ENCODE data around the gene RPRD2. TPM values are rescaled to one million over a fixed set of nuclear protein-coding genes. Genes with fewer than 3 reads are reported as not detected.

The RPRD2 gene
- total and polyA plus RNA-seq, 9 of the 15 experiments (the other 6 are each of a cell fraction or from before 2014, with no cell fraction given) = 1.5 to 21.6 (median 7.7) TPM

DNA sequence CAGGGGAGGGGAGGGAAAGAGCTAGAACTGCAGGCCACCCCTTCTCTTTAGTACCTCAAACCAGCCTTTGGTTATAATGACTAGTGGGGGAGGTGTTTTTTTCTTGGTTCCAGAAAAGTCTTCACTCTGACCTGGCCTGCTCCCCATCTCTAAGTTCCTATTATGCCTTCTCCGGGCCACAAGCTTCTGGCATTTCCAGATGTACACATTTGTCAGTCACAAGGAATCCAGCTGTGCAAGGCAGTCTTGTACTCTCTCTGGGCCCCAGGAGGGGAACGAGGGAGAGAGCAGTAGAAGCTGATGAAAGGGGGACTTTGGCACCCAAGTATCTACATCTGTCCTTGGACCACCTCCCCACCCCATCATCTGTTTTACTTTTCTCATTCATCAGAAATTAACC lies 148.9 kb downstream of the RPRD2 start:
- BruUV-seq (replicated peaks) = no TSS peak
- no peak overlapping the region for H3K4me3 ChIP-seq
- no peak for FAIRE-seq
- H3K9ac ChIP-seq (ENCODE audit: insufficient read depth in 1 of 2, low read depth in 2 of 2, low read length in 2 of 2) = peak overlapping the region in 1 of 2 experiments; percentile 63; a peak in 1 of 4 replicates
- no peak overlapping the region for H3K27ac ChIP-seq (ENCODE audit: extremely low read depth, low read depth, low read length)
- 33% methylated on average over 2 of the region's 2 CpGs for WGBS (ENCODE audit: insufficient coverage, low coverage, missing lambda C conversion rate)
- POLR2A ChIA-PET = interaction anchor here (0.6 to 1.4 kb wide), 4 partner anchors 12 to 67 kb away, joined by 3 to 4 read pairs (median 3); partner anchors contain the start of genes MCL1 and TARS2
- no peak for DNase-seq (ENCODE audit: extremely low read depth in 1 of 4, low spot score in 3 of 4)
- no peaks in the 10 kb centered on the region for H3K9me3 ChIP-seq (replicated peaks; ENCODE audit: control insufficient read depth, insufficient read depth, low read depth, low read length)
- in situ Hi-C loops (cut with MboI) (no loop called here), intact Hi-C loops (cut with micrococcal nuclease) (no loop called here)
- H3K9me1 ChIP-seq (ENCODE audit: control insufficient read depth, insufficient read depth, low read length) = no peaks in the 10 kb centered on the region
- peaks cover 50 to 56% of the 10 kb centered on the region in 2 experiments for H3K4me1 ChIP-seq (replicated peaks in 1 of 2; ENCODE audit: control insufficient read depth in 2 of 2, insufficient read depth in 2 of 2, low read length in 2 of 2)
- no peak overlapping the region for H2AFZ ChIP-seq (ENCODE audit: low read depth, low read length)
- peaks cover 34% of the 10 kb centered on the region; the same call in 2 of the 3 replicates for H3K36me3 ChIP-seq (ENCODE audit: control insufficient read depth, insufficient read depth, low read length)
- H3K79me2 ChIP-seq (ENCODE audit: control insufficient read depth, insufficient read depth, low read length) = peaks cover 25% of the 10 kb centered on the region; the same call in 2 of the 3 replicates
- no peak for ATAC-seq
- no peaks in the 10 kb centered on the region for H4K20me1 ChIP-seq (replicated peaks; ENCODE audit: control insufficient read depth, insufficient read depth, low read length)
- H3K27me3 ChIP-seq (ENCODE audit: control insufficient read depth in 2 of 2, insufficient read depth in 2 of 2, low read length in 2 of 2) = no peaks in the 10 kb centered on the region
- CTCF ChIA-PET (ENCODE audit: low intra/inter-chr PET ratio) = no interaction called here
- H3K4me2 ChIP-seq (ENCODE audit: insufficient read depth, low read length) = 0 out of 2 replicates have a peak overlapping the region, but pooled peaks have one; percentile 15
- no peak for TF ChIP-seq RHOXF2B (CRISPR knock-in tag; conservative IDR thresholded peaks at IDR 0.05)
- no peak for TF ChIP-seq ZNF583 (CRISPR knock-in tag; IDR thresholded peaks at IDR 0.05)
- TF ChIP-seq MYBL2 (IDR thresholded peaks at IDR 0.05; ENCODE audit: low read depth) = no peak
- no peak for TF ChIP-seq MYBL2 (CRISPR knock-in tag; IDR thresholded peaks at IDR 0.05; ENCODE audit: borderline replicate concordance)
- no peak for TF ChIP-seq RBM39 (optimal IDR thresholded peaks at IDR 0.05; ENCODE audit: low read depth, low read length)
- TF ChIP-seq KDM2B (CRISPR knock-in tag; IDR thresholded peaks at IDR 0.05) = no peak
- no peak for TF ChIP-seq BCOR (IDR thresholded peaks at IDR 0.05)
- no peak for TF ChIP-seq KLF13 (tag; IDR thresholded peaks at IDR 0.05; ENCODE audit: borderline replicate concordance, low read depth)
- TF ChIP-seq CC2D1A (IDR thresholded peaks at IDR 0.05) = no peak
- no peak for TF ChIP-seq NR2C1 (IDR thresholded peaks at IDR 0.05)
- TF ChIP-seq NR2C1 (tag; IDR thresholded peaks at IDR 0.05) = no peak
- TF ChIP-seq, protein P1, sequence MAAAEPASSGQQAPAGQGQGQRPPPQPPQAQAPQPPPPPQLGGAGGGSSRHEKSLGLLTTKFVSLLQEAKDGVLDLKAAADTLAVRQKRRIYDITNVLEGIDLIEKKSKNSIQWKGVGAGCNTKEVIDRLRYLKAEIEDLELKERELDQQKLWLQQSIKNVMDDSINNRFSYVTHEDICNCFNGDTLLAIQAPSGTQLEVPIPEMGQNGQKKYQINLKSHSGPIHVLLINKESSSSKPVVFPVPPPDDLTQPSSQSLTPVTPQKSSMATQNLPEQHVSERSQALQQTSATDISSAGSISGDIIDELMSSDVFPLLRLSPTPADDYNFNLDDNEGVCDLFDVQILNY (CRISPR knock-in tag; IDR thresholded peaks at IDR 0.05) = no peak
- no peak for TF ChIP-seq NBN (IDR thresholded peaks at IDR 0.05; ENCODE audit: low read depth)
- TF ChIP-seq POLR2AphosphoS5 (IDR thresholded peaks at IDR 0.05; ENCODE audit: control insufficient read depth, insufficient read depth, low read depth, low read length) = no peak
- no peak for TF ChIP-seq KAT7 (CRISPR knock-in tag; IDR thresholded peaks at IDR 0.05; ENCODE audit: borderline replicate concordance)
- TF ChIP-seq, protein P2, sequence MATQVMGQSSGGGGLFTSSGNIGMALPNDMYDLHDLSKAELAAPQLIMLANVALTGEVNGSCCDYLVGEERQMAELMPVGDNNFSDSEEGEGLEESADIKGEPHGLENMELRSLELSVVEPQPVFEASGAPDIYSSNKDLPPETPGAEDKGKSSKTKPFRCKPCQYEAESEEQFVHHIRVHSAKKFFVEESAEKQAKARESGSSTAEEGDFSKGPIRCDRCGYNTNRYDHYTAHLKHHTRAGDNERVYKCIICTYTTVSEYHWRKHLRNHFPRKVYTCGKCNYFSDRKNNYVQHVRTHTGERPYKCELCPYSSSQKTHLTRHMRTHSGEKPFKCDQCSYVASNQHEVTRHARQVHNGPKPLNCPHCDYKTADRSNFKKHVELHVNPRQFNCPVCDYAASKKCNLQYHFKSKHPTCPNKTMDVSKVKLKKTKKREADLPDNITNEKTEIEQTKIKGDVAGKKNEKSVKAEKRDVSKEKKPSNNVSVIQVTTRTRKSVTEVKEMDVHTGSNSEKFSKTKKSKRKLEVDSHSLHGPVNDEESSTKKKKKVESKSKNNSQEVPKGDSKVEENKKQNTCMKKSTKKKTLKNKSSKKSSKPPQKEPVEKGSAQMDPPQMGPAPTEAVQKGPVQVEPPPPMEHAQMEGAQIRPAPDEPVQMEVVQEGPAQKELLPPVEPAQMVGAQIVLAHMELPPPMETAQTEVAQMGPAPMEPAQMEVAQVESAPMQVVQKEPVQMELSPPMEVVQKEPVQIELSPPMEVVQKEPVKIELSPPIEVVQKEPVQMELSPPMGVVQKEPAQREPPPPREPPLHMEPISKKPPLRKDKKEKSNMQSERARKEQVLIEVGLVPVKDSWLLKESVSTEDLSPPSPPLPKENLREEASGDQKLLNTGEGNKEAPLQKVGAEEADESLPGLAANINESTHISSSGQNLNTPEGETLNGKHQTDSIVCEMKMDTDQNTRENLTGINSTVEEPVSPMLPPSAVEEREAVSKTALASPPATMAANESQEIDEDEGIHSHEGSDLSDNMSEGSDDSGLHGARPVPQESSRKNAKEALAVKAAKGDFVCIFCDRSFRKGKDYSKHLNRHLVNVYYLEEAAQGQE (IDR thresholded peaks at IDR 0.05; ENCODE audit: borderline replicate concordance) = no peak
- TF ChIP-seq, protein P2 (CRISPR knock-in tag; IDR thresholded peaks at IDR 0.05; ENCODE audit: low read depth) = no peak
